Body of pancreas (tissue), 4 donors: Measurements from ENCODE around the gene FYB1. TPM values are rescaled to one million over a fixed set of nuclear protein-coding genes. Genes with fewer than 3 reads are reported as not detected.
"Not testable (repeated sequence)": the region's sequence is repeated elsewhere in the genome, so short reads cannot be mapped to it uniquely, and the experiment has no call there.

Experiments used
- ATAC-seq: fragments of 150-250 bp; one replicate; pipeline ENCODE4 v1.9.1; 2016
- DNase-seq, 4 donors: peaks; one replicate each; pipeline ENCODE4 v3.0.0-alpha.2; 2019
- H3K27ac ChIP-seq, 4 donors: fragments of 200-600 bp; sonication (generic); 1 replicate in 3 of 4; 2 replicates in 1 of 4; pipeline versions ENCODE4 v1.5.1 to v1.6.1; 2016 to 2019; ENCODE audit warnings: mild to moderate bottlenecking in 1 of 4, mixed read lengths in 1 of 4, moderate library complexity in 1 of 4
- H3K27me3 ChIP-seq, 2 donors: fragments of 200-600 bp; sonication (generic); one replicate each; pipeline ENCODE4 v1.6.0; 2016; ENCODE audit warnings: mild to moderate bottlenecking in 1 of 2
- H3K36me3 ChIP-seq, 2 donors: fragments of 200-600 bp; sonication (generic); replicated peaks in 1 of 2; 2 replicates each; pipeline ENCODE4 v1.5.1; 2016; ENCODE audit warnings: low read depth in 2 of 2; ENCODE audit not compliant: insufficient read depth in 1 of 2
- H3K4me1 ChIP-seq: fragments of 200-600 bp; sonication (generic); one replicate; pipeline ENCODE4 v1.6.0; 2016
- H3K4me3 ChIP-seq, 2 donors: fragments of 200-600 bp; sonication (generic); 1 replicate in 1 of 2; 2 replicates in 1 of 2; pipeline ENCODE4 v1.5.1; 2016 to 2019
- H3K9me3 ChIP-seq, 3 donors: fragments of 200-600 bp; sonication (generic); 1 replicate in 2 of 3; 2 replicates in 1 of 3; pipeline ENCODE4 v1.5.1; 2016
- POLR2A ChIP-seq, 3 donors: fragments of 450-650 bp; IDR thresholded peaks; one replicate each; pipeline ENCODE4 v1.6.1; 2016; ENCODE audit warnings: antibody characterized with exemption in 3 of 3, mild to moderate bottlenecking in 2 of 3
- WGBS, 2 donors: methylation state at CpG; one replicate each; pipeline ENCODE4 v1.1.5; 2017; 5-methylcytosine and 5-hydroxymethylcytosine counted together
- intact Hi-C: fragments of 100-400 bp; cut with DNase I; formaldehyde crosslinking; loops from one replicate; pipeline ENCODE4 v1.15.1; 2023
- total RNA-seq, 2 donors: library from RNA; depleted of rRNA; stranded (reverse); fragments of >200 nt; gene quantifications; one replicate each; pipeline ENCODE4 v1.1.0, GENCODE V29; 2016
- TF ChIP-seq, protein P1 (sequence below), 7 experiments: fragments of 450-650 bp in 4 of 7; fragments of 200-600 bp in 3 of 7; sonication (generic) in 3 of 7; IDR thresholded peaks; one replicate each; pipeline ENCODE4 v1.5.1; 2016 to 2019; ENCODE audit warnings: antibody characterized with exemption in 7 of 7

The FYB1 gene
- total RNA-seq, 2 donors from 2014 or later, result 2.9 to 3.0 TPM

DNA sequence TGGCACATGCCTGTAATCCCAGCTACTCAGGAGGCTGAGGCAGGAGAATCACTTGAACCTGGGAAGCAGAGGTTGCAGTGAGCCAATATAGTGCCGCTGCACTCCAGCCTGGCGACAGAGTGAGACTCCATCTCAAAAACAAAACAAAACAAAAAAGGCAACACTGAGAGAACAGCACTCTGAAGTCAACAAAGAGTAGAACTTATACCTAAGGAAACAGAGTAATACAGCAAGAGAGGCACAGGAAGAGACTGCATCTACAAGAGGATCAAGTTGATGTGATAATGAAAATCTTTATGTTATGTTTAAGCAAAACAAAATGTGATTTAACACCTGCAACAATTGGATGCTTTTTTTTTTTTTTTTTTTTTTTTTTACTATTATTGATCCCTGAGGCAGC is 33.1 kb downstream of the FYB1 start:
- TF ChIP-seq, protein P1, sequence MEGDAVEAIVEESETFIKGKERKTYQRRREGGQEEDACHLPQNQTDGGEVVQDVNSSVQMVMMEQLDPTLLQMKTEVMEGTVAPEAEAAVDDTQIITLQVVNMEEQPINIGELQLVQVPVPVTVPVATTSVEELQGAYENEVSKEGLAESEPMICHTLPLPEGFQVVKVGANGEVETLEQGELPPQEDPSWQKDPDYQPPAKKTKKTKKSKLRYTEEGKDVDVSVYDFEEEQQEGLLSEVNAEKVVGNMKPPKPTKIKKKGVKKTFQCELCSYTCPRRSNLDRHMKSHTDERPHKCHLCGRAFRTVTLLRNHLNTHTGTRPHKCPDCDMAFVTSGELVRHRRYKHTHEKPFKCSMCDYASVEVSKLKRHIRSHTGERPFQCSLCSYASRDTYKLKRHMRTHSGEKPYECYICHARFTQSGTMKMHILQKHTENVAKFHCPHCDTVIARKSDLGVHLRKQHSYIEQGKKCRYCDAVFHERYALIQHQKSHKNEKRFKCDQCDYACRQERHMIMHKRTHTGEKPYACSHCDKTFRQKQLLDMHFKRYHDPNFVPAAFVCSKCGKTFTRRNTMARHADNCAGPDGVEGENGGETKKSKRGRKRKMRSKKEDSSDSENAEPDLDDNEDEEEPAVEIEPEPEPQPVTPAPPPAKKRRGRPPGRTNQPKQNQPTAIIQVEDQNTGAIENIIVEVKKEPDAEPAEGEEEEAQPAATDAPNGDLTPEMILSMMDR (IDR thresholded peaks at IDR 0.05), result no peak
- no peak for TF ChIP-seq POLR2A (IDR thresholded peaks at IDR 0.05)
- Histone ChIP-seq H3K4me1 (no peaks in the 10 kb centered on the region), H3K9me3 (no peaks in the 10 kb centered on the region), H3K4me3 (no peak overlapping the region), H3K27ac (no peak overlapping the region), H3K27me3 (no peaks in the 10 kb centered on the region), H3K36me3 (no peaks in the 10 kb centered on the region)
- intact Hi-C loops, result no loop called here
- no peak for ATAC-seq
- DNase-seq, result no peak
- 67 to 89% methylated on average over 2 of the region's 2 CpGs for WGBS, 2 donors

DNA sequence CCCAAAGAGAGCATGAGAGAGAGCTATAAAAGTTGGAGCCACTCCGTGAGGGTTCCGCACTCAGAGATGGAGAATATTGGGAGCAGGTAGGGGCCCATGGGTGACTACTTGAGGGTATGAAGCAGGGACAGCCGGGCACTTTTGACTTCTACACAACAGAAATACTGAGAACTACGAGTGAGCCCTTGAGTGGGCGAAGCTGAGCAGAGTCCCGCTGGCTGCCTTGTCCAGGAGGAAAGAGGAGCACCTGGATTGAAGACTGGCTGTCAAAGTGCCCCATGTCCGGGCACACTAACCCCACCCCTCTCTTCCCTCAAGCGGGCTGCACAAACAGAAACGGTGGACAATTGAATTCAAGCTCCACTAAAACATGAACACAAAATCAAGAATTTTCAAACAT is 33.6 kb downstream of the FYB1 start:
- ATAC-seq, result no peak

DNA sequence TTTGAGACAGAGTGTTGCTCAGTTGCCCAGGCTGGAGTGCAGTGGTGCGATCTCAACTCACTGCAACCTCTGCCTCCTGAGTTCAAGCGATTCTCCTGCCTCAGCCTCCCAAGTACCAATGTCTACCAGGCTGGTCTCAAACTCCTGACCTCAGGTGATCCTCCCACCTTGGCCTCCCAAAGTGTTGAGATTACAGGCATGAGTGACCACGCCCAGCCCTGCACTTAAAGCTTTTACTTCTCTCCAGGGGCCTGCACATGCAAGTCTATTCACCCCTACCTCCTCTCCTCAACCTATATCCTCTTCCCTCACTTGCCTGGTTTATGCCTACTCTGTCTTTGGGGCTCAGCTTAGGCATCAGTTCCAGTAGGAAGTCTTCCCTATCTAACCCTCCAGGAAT is 39.8 kb downstream of the FYB1 start:
- H3K27me3 ChIP-seq, H3K4me3 ChIP-seq, H3K4me1 ChIP-seq, intact Hi-C loops, ATAC-seq, H3K9me3 ChIP-seq, H3K36me3 ChIP-seq, DNase-seq, H3K27ac ChIP-seq: not testable (repeated sequence)
- 53 to 57% methylated on average over 3 of the region's 3 CpGs for WGBS, 2 donors

More for the DNA sequence above, 33.6 kb downstream of the FYB1 start:
- no peaks in the 10 kb centered on the region for H3K36me3 ChIP-seq
- intact Hi-C loops, result no loop called here
- H3K4me3 ChIP-seq, result no peak overlapping the region
- H3K27ac ChIP-seq, result no peak overlapping the region
- no peak for DNase-seq
- H3K27me3 ChIP-seq, result no peaks in the 10 kb centered on the region
- WGBS, 2 donors, result 75 to 83% methylated on average over 9 of the region's 9 CpGs
- no peaks in the 10 kb centered on the region for H3K4me1 ChIP-seq
- TF ChIP-seq, protein P1 (IDR thresholded peaks at IDR 0.05), result no peak
- no peak for TF ChIP-seq POLR2A (IDR thresholded peaks at IDR 0.05)
- H3K9me3 ChIP-seq, result no peaks in the 10 kb centered on the region

DNA sequence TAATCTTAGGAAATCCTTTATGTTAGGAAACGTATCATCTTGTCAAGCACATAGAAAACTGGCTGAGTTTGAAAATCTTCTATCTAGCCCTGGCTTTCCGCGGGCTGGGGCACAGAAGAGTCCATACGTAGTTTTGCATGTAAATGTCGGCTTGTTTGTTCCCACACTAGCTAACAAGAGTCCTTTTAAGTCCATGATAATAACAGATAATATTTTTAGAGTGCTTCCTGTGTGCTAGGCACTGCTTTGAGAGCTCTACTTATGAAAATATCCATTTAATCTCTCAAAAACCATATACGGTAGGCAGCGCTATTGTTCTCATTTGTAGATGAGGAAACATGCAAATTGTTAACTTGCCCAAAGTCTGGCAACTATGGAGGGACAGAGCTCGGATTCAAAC is 40.5 kb downstream of the FYB1 start:
- intact Hi-C loops, result no loop called here
- no peaks in the 10 kb centered on the region for H3K4me1 ChIP-seq
- ATAC-seq (no peak), DNase-seq (no peak)
- 66 to 70% methylated on average over 8 of the region's 8 CpGs for WGBS, 2 donors
- no peaks in the 10 kb centered on the region for H3K36me3 ChIP-seq
- H3K9me3 ChIP-seq, result no peaks in the 10 kb centered on the region
- TF ChIP-seq, protein P1 (IDR thresholded peaks at IDR 0.05), result no peak
- TF ChIP-seq POLR2A (IDR thresholded peaks at IDR 0.05), result no peak
- no peak overlapping the region for H3K27ac ChIP-seq
- H3K4me3 ChIP-seq, result no peak overlapping the region
- no peaks in the 10 kb centered on the region for H3K27me3 ChIP-seq

DNA sequence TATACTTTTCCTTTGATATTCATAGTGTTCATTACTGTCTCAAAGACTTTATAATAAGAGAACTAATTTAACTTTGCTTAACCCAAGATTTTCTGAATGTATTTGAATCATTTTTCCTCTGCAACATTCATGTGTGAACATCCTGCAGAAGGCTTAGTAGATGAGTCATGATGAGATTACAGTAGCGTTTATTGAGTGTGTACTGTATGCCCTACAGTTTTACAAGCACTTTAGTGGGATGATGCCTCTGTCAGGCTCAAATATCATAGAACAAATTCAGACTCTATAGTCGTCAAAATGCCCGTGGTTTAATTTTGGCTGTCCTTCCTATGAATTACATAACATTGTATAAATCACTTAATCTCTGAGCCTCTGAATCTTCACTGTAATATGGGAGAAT is 41.2 kb downstream of the FYB1 start:
- intact Hi-C loops, result no loop called here
- Histone ChIP-seq H3K4me1 (no peaks in the 10 kb centered on the region), H3K36me3 (no peaks in the 10 kb centered on the region), H3K27me3 (no peaks in the 10 kb centered on the region), H3K4me3 (no peak overlapping the region), H3K9me3 (no peaks in the 10 kb centered on the region), H3K27ac (no peak overlapping the region)
- no peak for ATAC-seq
- DNase-seq, result no peak
- no peak for TF ChIP-seq POLR2A (IDR thresholded peaks at IDR 0.05)
- TF ChIP-seq, protein P1 (IDR thresholded peaks at IDR 0.05), result no peak
- WGBS, 2 donors, result 36 to 53% methylated on average over 3 of the region's 3 CpGs
